Bone marrow (tissue), 2 donors: Measurements from ENCODE around the gene RDH14.

Experiments
- DNase-seq, 2 donors: peaks; one replicate each; lab custom pipeline; 2025; lab: John Stamatoyannopoulos, UW

Gene RDH14

DNA sequence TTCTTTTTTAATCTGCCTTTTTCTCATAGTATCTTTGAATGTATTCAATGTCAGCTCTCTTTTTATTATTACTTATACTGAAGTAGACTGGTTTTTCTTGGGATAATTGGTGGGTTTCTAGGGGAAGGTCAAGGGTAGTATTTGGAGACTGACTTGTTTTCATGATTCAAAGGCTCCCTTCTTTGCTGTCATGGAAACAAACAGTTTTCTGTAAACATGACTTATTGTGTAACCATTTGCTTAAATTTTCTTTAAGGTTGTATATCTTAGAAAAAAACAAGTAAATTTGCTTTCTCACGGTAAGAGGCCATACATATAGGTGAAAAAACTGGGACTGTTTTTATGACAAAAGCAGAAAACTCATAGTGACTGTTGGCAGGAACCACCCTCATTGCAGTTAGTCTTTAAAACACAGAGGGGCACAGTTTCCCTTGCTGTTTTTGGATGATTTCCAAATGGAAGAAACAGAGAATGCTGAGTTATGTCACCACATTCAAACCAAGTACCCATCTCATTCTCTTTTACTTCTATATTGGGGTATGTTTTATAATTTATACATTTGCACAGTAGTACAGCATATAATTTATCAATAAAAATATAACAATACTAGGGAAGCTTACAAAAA is 5.8 kb upstream of the RDH14 start:
- no peak for DNase-seq

DNA sequence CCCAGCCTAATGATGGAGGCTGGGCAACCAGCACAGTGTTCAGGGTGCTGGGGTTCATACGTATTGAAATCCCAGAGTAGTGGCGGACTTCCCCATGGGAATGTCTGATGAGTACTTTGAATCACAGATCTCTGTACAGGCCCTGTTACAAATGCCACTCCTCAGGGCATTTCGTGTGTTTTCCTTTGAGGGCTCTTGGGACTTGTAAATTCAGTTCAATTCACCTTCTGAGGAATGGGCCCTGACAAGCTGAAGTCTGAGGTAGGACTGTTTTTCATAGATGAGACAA is 288 bp upstream of the RDH14 start:
- no peak for DNase-seq

DNA sequence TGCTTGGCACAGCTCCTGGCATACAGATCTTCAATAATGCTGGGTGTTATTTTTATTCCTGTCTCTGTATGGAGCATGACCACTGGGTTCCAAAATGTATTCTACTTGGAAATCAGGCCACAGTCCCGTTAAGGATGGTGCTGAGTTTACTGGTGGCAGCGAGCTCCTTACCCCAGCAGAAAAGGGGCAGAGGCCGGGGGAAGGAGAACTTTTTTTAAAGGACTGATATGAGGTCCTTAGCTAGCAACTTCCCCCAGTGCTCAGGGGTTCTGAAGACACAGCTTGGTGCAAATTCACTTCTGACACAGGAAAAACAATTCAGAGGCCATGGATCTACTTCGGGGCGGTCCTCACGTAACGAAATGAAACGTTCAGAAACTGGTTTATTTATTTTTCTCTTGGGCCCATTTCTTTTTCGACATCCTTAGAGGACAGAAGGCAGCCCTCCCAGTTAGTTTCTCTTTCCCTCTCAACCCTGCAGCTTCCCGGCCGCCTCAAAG is 872 bp downstream of the RDH14 start:
- no peak for DNase-seq

DNA sequence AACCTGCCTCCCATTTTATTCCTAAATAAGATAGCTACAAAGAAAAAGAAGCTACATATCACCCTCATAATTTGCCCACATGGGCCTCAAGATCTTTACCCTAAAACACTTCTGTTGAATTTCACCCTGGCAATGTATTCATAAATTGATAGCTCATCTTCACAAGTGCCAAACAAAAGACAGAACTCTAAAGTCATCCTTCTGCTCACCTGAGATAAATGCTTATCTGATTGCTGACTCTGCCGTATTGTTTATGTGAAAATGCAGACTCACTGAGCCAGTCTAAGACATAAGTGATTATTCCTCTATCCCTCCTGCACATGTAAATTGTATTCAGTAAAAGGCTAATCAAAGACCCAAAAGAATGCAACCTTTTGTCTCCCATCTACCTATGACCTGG is 2.0 kb downstream of the RDH14 start:
- DNase-seq: no peak

- no peak for DNase-seq
Observed at GRCh38 chr2:18557121-18557520, 3.3 kb downstream of the RDH14 start.

GRCh38 chr2:18552351-18553077 is 7.9 kb downstream of the RDH14 start:
- DNase-seq: no peak

DNA sequence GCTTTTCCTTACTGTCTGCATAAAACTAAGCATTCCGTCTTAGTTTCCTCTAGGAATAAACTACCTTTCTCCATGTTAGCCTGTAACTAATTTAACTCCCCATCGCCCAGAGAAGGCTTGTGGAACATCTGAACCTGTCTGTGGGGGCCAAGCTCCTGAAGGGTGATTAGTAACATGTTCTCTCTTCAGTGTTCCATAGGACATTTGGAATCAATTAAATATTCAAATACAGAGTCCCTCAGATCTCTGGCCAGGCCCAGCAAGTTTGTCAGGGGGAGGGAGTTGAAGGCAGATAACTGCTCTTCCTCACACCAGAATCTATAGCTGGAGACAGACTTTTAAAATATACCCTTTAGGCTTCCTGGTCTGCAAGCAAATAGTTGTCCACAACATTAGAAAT is 8.8 kb downstream of the RDH14 start:
- DNase-seq: no peak

- no peak for DNase-seq
Observed at GRCh38 chr2:18551169-18551568, 9.3 kb downstream of the RDH14 start.

GRCh38 chr2:18550433-18550832 is 10.0 kb downstream of the RDH14 start:
- no peak for DNase-seq

- no peak for DNase-seq
Observed at GRCh38 chr2:18549083-18549482, 11.4 kb downstream of the RDH14 start.

GRCh38 chr2:18548621-18549020 is 11.8 kb downstream of the RDH14 start:
- no peak for DNase-seq

- no peak for DNase-seq
Observed at GRCh38 chr2:18546567-18546966, 13.9 kb downstream of the RDH14 start.

DNA sequence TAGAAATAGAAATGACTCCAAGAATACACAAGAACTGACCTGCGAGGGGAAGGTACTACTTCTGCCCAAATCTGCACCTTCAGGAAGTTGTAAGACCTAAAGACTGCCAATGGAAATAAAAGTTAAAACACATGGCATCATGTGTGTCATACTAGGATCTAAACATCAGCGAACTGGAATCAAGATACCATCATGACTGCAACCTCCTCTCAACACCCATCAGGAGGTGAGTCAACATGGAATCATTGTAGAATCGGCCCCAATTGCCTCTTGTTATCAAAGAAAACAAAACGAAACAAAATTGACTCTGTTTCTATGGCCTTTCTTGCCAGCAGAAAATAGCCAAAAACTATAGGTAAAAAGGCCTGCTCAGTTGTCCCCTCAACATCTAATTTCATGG is 15.1 kb downstream of the RDH14 start:
- no peak for DNase-seq

DNA sequence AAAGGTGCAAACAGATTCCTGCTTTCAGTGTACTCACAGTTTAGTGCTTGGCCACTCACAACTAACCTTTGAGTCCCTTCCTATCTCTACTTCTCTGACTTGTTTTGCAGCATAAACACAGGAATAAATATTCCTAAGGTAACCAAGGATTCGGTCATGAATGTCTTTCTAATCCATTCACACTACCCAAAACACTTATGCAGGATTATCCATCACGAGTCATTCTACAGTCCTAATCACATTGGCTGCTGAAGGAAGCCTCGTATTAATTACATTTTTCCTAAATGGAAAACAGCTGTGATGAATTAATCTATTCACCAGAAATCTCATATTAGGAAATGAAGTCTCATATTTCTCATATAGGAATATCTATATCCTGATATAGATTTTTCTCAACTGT is 16.3 kb downstream of the RDH14 start:
- no peak for DNase-seq

- no peak for DNase-seq
Observed at GRCh38 chr2:18540872-18541271, 19.6 kb downstream of the RDH14 start.

DNA sequence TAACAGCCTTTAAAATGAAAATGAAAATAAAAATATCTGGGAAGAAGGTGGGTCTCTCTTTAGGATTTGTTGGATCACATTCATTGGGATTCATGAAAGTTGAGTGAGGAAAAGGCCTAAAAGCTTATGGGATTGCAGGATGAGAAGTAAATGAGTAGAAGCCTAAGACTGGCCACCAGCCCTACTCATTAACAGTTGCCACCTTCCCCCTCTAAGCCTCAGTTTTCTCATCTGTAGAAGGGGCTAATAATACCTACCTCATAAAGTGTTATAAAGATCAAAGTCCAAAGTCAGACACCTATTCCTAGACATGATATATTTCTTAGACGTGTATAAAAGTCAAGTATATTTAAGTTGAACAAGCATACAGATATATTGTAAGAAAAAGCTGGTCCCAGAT is 23.8 kb downstream of the RDH14 start:
- DNase-seq: no peak

- DNase-seq: no peak
Observed at GRCh38 chr2:18536100-18536499, 24.4 kb downstream of the RDH14 start.

DNA sequence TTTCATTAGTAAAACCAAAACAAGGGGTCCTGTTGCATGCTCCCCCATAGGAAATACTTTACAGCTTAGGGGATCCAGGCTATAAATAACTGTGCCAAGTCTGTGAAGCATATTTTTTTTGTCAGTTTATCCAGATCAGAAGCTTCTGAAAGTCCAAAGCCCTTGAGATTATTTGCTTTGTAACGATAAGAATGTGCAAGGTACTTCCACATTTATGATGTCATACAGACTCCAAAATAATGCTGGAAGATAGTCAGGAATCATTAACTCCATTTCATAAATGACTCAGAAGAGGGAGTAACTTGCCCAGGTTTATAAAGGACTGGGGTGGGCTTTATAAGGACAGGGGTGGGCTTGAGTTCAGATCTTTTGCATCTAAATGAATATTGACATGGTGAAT is 29.3 kb downstream of the RDH14 start:
- DNase-seq: no peak

DNA sequence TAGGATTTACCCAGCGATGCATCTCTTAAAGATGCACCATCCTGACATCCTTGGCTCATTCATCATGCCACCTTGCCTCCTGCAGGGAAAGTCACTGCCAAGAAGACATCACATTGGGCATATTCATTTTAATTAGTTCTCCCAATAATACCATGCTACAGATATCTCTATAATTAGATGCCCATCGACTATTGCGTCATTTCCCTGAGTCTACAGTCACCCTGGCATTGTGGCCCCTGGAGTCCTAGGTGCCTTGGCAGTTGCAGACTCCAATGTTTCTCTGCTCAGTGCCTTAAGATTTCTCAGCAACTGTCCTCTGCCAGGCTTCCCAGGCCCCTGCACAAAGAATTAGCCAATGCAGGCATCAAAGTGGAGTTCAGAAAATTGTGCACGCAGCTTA is 32.6 kb downstream of the RDH14 start:
- no peak for DNase-seq

GRCh38 chr2:18527326-18527725 is 33.1 kb downstream of the RDH14 start:
- DNase-seq: no peak

DNA sequence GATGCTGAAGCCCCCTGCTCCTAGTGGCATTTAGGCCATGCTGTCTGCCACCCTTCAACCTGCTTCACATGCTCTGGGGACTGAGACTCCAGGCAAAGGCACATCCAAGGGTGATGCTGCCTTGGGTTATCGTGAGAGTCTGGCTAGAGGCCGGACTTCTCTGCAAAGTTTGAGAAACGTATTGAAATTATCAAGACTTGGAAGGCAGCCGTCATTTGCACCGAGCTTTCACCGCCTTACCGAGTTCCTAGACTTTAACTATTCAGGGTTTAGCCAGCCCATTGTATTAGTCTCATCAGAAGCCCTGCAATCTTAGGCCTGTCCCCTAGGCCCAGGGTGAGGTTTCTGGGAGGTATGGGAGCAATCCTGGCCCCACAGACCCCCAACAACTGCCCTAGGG is 34.0 kb downstream of the RDH14 start:
- no peak for DNase-seq

GRCh38 chr2:18525852-18526251 is 34.6 kb downstream of the RDH14 start:
- no peak for DNase-seq

- no peak for DNase-seq
Observed at GRCh38 chr2:18525236-18525635, 35.2 kb downstream of the RDH14 start.

- DNase-seq: no peak
Observed at GRCh38 chr2:18522484-18523146, 37.8 kb downstream of the RDH14 start.
